Neural cell (in vitro differentiated cells): Measurements from ENCODE around the gene RDM1. TPM values are rescaled to one million over a fixed set of nuclear protein-coding genes. Genes with fewer than 3 reads are reported as not detected.
"Not testable (repeated sequence)": the region's sequence is repeated elsewhere in the genome, so short reads cannot be mapped to it uniquely, and the experiment has no call there.

ENCODE experiments used
- H2AFZ ChIP-seq: fragments of 200-600, 300-800 bp; sonication (generic), shearing (Covaris generic); 2 replicates; pipeline ENCODE4 v1.6.0; 2014; ENCODE audit warnings: low read depth, mild to moderate bottlenecking, antibody characterized with exemption, low read length, moderate library complexity
- H3F3A ChIP-seq: fragments of 200-600 bp; shearing (Covaris generic); 2 replicates; pipeline ENCODE4 v1.6.1; 2016; ENCODE audit warnings: mild to moderate bottlenecking, moderate library complexity, mixed read lengths, antibody characterized with exemption, low read length; ENCODE audit not compliant: insufficient read depth, poor library complexity, severe bottlenecking
- H3K27ac ChIP-seq: fragments of 200-600, 300-800 bp; sonication (generic), shearing (Covaris generic); 2 replicates; pipeline ENCODE4 v1.5.1; 2014; ENCODE audit warnings: mild to moderate bottlenecking, low read length, moderate library complexity
- H3K27me3 ChIP-seq: fragments of 300-800, 200-600 bp; sonication (generic), shearing (Covaris generic); 2 replicates; pipeline ENCODE4 v1.6.0; 2014; ENCODE audit warnings: mild to moderate bottlenecking, low read depth, low read length, moderate library complexity; ENCODE audit not compliant: insufficient read depth
- H3K36me3 ChIP-seq: fragments of 300-800, 200-600 bp; sonication (generic), shearing (Covaris generic); 2 replicates; pipeline ENCODE4 v1.5.1; 2014; ENCODE audit warnings: mild to moderate bottlenecking, antibody characterized with exemption, low read length, moderate library complexity; ENCODE audit not compliant: insufficient read depth
- H3K4me2 ChIP-seq: fragments of 300-800, 200-600 bp; sonication (generic), shearing (Covaris generic); 2 replicates; pipeline ENCODE4 v1.6.0; 2014; ENCODE audit warnings: mild to moderate bottlenecking, low read length
- H3K4me3 ChIP-seq: fragments of 300-800, 200-600 bp; sonication (generic), shearing (Covaris generic); 2 replicates; pipeline ENCODE4 v1.5.1; 2014; ENCODE audit warnings: mild to moderate bottlenecking, low read length, moderate library complexity
- H3K79me2 ChIP-seq: fragments of 200-600 bp; shearing (Covaris generic); replicated peaks from 2 replicates; pipeline ENCODE4 v1.6.0; 2014; ENCODE audit warnings: mild to moderate bottlenecking, low read length, moderate library complexity; ENCODE audit not compliant: insufficient read depth
- H3K9ac ChIP-seq: fragments of 300-800, 200-600 bp; sonication (generic), shearing (Covaris generic); 2 replicates; pipeline ENCODE4 v1.6.1; 2016; ENCODE audit warnings: mild to moderate bottlenecking, low read length, mixed read lengths
- H3K9me2 ChIP-seq: fragments of 200-600 bp; shearing (Covaris generic); 2 replicates; pipeline ENCODE4 v1.6.1; 2016; ENCODE audit warnings: mild to moderate bottlenecking, low read length, mixed read lengths; ENCODE audit not compliant: insufficient read depth
- H3K9me3 ChIP-seq: fragments of 200-600, 300-800 bp; sonication (generic), shearing (Covaris generic); 2 replicates; pipeline ENCODE4 v1.6.1; 2016; ENCODE audit warnings: mild to moderate bottlenecking, mixed run types, low read length, moderate library complexity, mixed read lengths
- H4K20me1 ChIP-seq: fragments of 200-600 bp; shearing (Covaris generic); 2 replicates; pipeline ENCODE4 v1.6.1; 2016; ENCODE audit warnings: mild to moderate bottlenecking, mixed run types; ENCODE audit not compliant: insufficient read depth
- EP300 ChIP-seq: fragments of 450-650 bp; conservative IDR thresholded peaks from 2 replicates; pipeline ENCODE4 v1.6.1; 2014; ENCODE audit warnings: antibody characterized with exemption, mild to moderate bottlenecking, moderate library complexity; ENCODE audit not compliant: poor library complexity, severe bottlenecking
- EZH2 ChIP-seq: fragments of 200-600, 300-800 bp; shearing (Covaris generic), sonication (generic); IDR thresholded peaks from 2 replicates; pipeline ENCODE4 v1.6.1; 2014; ENCODE audit warnings: antibody characterized with exemption, low read length, borderline replicate concordance, mild to moderate bottlenecking; ENCODE audit not compliant: insufficient read depth, poor library complexity, severe bottlenecking
- MXI1 ChIP-seq: fragments of 450-650 bp; conservative IDR thresholded peaks from 2 replicates; pipeline ENCODE4 v1.6.1; 2014; ENCODE audit warnings: antibody characterized with exemption, mild to moderate bottlenecking; ENCODE audit not compliant: poor library complexity, severe bottlenecking
- POLR2AphosphoS5 ChIP-seq: IDR thresholded peaks from 2 replicates; pipeline ENCODE4 v1.6.1; 2012
- RAD21 ChIP-seq: fragments of 450-650 bp; conservative IDR thresholded peaks from 2 replicates; pipeline ENCODE4 v1.6.1; 2014; ENCODE audit warnings: antibody characterized with exemption, mild to moderate bottlenecking, moderate library complexity
- SMC3 ChIP-seq: fragments of 450-650 bp; conservative IDR thresholded peaks from 2 replicates; pipeline ENCODE4 v1.6.1; 2014; ENCODE audit warnings: antibody characterized with exemption, mild to moderate bottlenecking, moderate library complexity; ENCODE audit not compliant: poor library complexity
- TAF1 ChIP-seq: IDR thresholded peaks from 2 replicates; pipeline ENCODE4 v1.6.1; 2012; ENCODE audit warnings: low read depth
- polyA plus RNA-seq: library from polyadenylated mRNA; depleted of rRNA; stranded (reverse); fragments of >200 nt; gene quantifications from 2 replicates; pipeline ENCODE4 v1.2.3, GENCODE V29; 2014
- TF ChIP-seq, protein P1 (sequence below): IDR thresholded peaks from 2 replicates; pipeline ENCODE4 v1.6.1; 2012; ENCODE audit warnings: borderline replicate concordance
- TF ChIP-seq, protein P2 (sequence below): fragments of 450-650 bp; IDR thresholded peaks from 2 replicates; pipeline ENCODE4 v1.5.1; 2014; ENCODE audit warnings: antibody characterized with exemption, mild to moderate bottlenecking, moderate library complexity; ENCODE audit not compliant: poor library complexity, severe bottlenecking

RDM1 gene
- polyA plus RNA-seq, 1 donor from 2014 or later: not detected

DNA sequence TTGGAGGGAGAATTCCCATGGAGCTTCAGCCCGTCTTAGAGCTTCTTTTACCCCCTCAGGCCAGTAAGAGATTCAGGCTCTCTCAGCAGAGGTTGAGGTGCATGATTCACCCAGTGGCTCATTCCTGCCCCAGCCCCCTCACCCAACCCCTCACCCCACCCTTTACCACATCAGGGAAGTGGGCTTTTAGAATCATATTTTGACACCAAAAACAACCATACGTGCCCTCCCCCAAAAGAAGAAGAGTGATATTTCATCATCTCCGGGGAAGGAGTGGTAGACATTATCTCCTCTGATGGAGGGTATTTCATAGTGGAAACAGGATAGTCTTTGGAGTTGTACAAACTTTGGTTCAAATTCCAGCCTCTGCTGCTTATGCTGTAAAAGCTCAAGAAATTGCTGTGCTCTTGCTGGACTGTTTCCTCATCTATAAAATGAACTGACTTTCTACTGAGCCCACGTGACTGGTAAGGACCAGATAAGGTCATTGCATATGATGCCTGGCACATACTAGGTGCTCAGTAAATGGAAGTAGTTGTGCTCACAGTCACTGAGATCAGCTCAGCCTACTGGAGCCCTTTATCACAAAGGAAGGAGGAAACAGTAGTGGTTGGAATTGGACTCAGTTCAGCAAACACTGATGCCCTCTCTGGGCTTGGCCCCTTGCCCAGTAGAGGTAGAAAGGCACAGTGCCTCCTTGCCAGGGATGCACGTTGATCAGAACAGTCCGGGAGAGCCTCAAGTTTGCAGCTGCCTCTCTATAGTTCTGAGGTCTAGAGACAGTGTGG, 32.1 kb downstream of the RDM1 start:
- H4K20me1 ChIP-seq: no peaks in the 10 kb centered on the region
- no peak overlapping the region for H3K4me3 ChIP-seq
- no peak overlapping the region for H3K4me2 ChIP-seq
- no peak for TF ChIP-seq EZH2
- TF ChIP-seq EP300: no peak
- no peak for TF ChIP-seq POLR2AphosphoS5
- no peak for TF ChIP-seq MXI1
- TF ChIP-seq, protein P1, sequence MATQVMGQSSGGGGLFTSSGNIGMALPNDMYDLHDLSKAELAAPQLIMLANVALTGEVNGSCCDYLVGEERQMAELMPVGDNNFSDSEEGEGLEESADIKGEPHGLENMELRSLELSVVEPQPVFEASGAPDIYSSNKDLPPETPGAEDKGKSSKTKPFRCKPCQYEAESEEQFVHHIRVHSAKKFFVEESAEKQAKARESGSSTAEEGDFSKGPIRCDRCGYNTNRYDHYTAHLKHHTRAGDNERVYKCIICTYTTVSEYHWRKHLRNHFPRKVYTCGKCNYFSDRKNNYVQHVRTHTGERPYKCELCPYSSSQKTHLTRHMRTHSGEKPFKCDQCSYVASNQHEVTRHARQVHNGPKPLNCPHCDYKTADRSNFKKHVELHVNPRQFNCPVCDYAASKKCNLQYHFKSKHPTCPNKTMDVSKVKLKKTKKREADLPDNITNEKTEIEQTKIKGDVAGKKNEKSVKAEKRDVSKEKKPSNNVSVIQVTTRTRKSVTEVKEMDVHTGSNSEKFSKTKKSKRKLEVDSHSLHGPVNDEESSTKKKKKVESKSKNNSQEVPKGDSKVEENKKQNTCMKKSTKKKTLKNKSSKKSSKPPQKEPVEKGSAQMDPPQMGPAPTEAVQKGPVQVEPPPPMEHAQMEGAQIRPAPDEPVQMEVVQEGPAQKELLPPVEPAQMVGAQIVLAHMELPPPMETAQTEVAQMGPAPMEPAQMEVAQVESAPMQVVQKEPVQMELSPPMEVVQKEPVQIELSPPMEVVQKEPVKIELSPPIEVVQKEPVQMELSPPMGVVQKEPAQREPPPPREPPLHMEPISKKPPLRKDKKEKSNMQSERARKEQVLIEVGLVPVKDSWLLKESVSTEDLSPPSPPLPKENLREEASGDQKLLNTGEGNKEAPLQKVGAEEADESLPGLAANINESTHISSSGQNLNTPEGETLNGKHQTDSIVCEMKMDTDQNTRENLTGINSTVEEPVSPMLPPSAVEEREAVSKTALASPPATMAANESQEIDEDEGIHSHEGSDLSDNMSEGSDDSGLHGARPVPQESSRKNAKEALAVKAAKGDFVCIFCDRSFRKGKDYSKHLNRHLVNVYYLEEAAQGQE: no peak
- TF ChIP-seq, protein P2, sequence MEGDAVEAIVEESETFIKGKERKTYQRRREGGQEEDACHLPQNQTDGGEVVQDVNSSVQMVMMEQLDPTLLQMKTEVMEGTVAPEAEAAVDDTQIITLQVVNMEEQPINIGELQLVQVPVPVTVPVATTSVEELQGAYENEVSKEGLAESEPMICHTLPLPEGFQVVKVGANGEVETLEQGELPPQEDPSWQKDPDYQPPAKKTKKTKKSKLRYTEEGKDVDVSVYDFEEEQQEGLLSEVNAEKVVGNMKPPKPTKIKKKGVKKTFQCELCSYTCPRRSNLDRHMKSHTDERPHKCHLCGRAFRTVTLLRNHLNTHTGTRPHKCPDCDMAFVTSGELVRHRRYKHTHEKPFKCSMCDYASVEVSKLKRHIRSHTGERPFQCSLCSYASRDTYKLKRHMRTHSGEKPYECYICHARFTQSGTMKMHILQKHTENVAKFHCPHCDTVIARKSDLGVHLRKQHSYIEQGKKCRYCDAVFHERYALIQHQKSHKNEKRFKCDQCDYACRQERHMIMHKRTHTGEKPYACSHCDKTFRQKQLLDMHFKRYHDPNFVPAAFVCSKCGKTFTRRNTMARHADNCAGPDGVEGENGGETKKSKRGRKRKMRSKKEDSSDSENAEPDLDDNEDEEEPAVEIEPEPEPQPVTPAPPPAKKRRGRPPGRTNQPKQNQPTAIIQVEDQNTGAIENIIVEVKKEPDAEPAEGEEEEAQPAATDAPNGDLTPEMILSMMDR: no peak
- no peak for TF ChIP-seq RAD21
- no peak for TF ChIP-seq TAF1
- TF ChIP-seq SMC3: no peak
- H3F3A ChIP-seq: no peaks in the 10 kb centered on the region
- no peak overlapping the region for H2AFZ ChIP-seq
- no peaks in the 10 kb centered on the region for H3K27me3 ChIP-seq
- H3K36me3 ChIP-seq: no peaks in the 10 kb centered on the region
- no peaks in the 10 kb centered on the region for H3K9me2 ChIP-seq
- H3K9ac ChIP-seq: no peak overlapping the region
- H3K9me3 ChIP-seq: no peaks in the 10 kb centered on the region
- no peak overlapping the region for H3K27ac ChIP-seq
- no peaks in the 10 kb centered on the region for H3K79me2 ChIP-seq

DNA sequence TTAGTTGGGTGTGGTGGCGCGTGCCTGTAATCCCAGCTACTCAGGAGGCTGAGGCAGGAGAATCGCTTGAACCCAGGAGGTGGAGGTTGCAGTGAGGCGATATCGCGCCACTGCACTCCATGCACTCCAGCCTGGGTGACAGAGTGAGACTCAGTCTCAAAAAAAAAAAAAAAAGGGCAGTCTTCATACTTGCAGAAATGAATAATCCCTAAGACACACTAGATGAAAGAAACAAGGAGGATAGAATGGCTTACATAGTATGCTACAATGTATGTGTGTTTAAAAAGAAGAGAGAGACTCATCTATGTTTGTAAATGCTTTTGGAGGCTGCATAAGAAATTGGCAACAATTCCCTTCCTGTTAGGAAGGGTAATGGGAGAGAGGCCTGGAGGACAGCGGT, 32.8 kb downstream of the RDM1 start:
- not testable (repeated sequence) for H4K20me1 ChIP-seq, H3K9me2 ChIP-seq, H3K4me2 ChIP-seq, H3K4me3 ChIP-seq, H3K9me3 ChIP-seq, H2AFZ ChIP-seq, H3K79me2 ChIP-seq, H3K9ac ChIP-seq, H3K27me3 ChIP-seq, H3K27ac ChIP-seq, H3F3A ChIP-seq, H3K36me3 ChIP-seq
